GM23248 (cell line): ENCODE measurements around the gene WDR75. TPM values are rescaled to one million over a fixed set of nuclear protein-coding genes. Genes with fewer than 3 reads are reported as not detected.

Experiments used
- DNase-seq: peaks from one replicate; pipeline ENCODE4 v3.0.0-alpha.2; 2015
- H2AFZ ChIP-seq: fragments of 200-600 bp; sonication (generic); 2 replicates; pipeline ENCODE4 v1.6.1; 2016; ENCODE audit warnings: antibody characterized with exemption
- H3F3A ChIP-seq: fragments of 200-600 bp; sonication (generic); 2 replicates; pipeline ENCODE4 v1.6.1; 2016; ENCODE audit warnings: mild to moderate bottlenecking, antibody characterized with exemption, mixed run types; ENCODE audit not compliant: insufficient read depth
- H3K27ac ChIP-seq: fragments of 200-600 bp; sonication (generic); 2 replicates; pipeline ENCODE4 v1.5.1; 2016; ENCODE audit warnings: mild to moderate bottlenecking
- H3K27me3 ChIP-seq: fragments of 200-600 bp; sonication (generic); replicated peaks from 2 replicates; pipeline ENCODE4 v1.6.1; 2016; ENCODE audit warnings: mild to moderate bottlenecking; ENCODE audit not compliant: insufficient read depth
- H3K36me3 ChIP-seq: fragments of 200-600 bp; sonication (generic); 2 replicates; pipeline ENCODE4 v1.6.1; 2016; ENCODE audit warnings: low read depth, mild to moderate bottlenecking
- H3K4me1 ChIP-seq: fragments of 200-600 bp; sonication (generic); 2 replicates; pipeline ENCODE4 v1.6.1; 2016; ENCODE audit warnings: mild to moderate bottlenecking; ENCODE audit not compliant: insufficient read depth
- H3K4me2 ChIP-seq: fragments of 200-600 bp; sonication (generic); one replicate; pipeline ENCODE4 v1.6.1; 2016; ENCODE audit warnings: mild to moderate bottlenecking; ENCODE audit not compliant: unreplicated experiment
- H3K4me3 ChIP-seq: fragments of 200-600 bp; sonication (generic); 2 replicates; pipeline ENCODE4 v1.5.1; 2016; ENCODE audit warnings: mild to moderate bottlenecking
- H3K79me2 ChIP-seq: fragments of 200-600 bp; sonication (generic); 2 replicates; pipeline ENCODE4 v1.6.1; 2016; ENCODE audit warnings: mild to moderate bottlenecking; ENCODE audit not compliant: insufficient read depth
- H3K9ac ChIP-seq: fragments of 200-600 bp; sonication (generic); 2 replicates; pipeline ENCODE4 v1.6.1; 2016; ENCODE audit warnings: mild to moderate bottlenecking
- H3K9me2 ChIP-seq: fragments of 200-600 bp; sonication (generic); 2 replicates; pipeline ENCODE4 v1.6.1; 2016; ENCODE audit warnings: mixed run types, mild to moderate bottlenecking, moderate library complexity; ENCODE audit not compliant: insufficient read depth
- H3K9me3 ChIP-seq: fragments of 200-600 bp; sonication (generic); one replicate; pipeline ENCODE4 v1.6.1; 2017; ENCODE audit warnings: low read depth
- H4K20me1 ChIP-seq: fragments of 200-600 bp; sonication (generic); 2 replicates; pipeline ENCODE4 v1.6.0; 2016; ENCODE audit not compliant: insufficient read depth
- EZH2 ChIP-seq: fragments of 200-600 bp; sonication (generic); IDR thresholded peaks from 2 replicates; pipeline ENCODE4 v1.6.1; 2018; ENCODE audit warnings: antibody characterized with exemption, mild to moderate bottlenecking; ENCODE audit not compliant: insufficient read depth, poor library complexity, severe bottlenecking
- EZH2phosphoT487 ChIP-seq: fragments of 200-600 bp; sonication (generic); IDR thresholded peaks from 2 replicates; pipeline ENCODE4 v1.6.1; 2018; ENCODE audit warnings: antibody characterized with exemption, moderate library complexity, mild to moderate bottlenecking, low read depth; ENCODE audit not compliant: insufficient read depth
- WGBS, 2 experiments: methylation state at CpG; one replicate each; pipeline ENCODE4 v1.1.6; 2015 to 2017; ENCODE audit warnings: low lambda C conversion rate in 2 of 2, low coverage in 1 of 2; ENCODE audit errors: missing lambda C conversion rate in 2 of 2; 5-methylcytosine and 5-hydroxymethylcytosine counted together
- in situ Hi-C: fragments of 300-500 bp; cut with MboI; formaldehyde crosslinking; loops from 2 replicates; pipeline ENCODE4 v1.15.0; 2020
- polyA plus RNA-seq: library from polyadenylated mRNA; unstranded; fragments of >200 nt; fragmentation: Nextera tagmentation; extraction: Ambion mirVana; gene quantifications from 2 replicates; pipeline ENCODE4 v1.2.1, GENCODE V29; 2016
- total RNA-seq: library from RNA; depleted of rRNA; stranded (reverse); fragments of >200 nt; shearing (Covaris generic); gene quantifications from 2 replicates; pipeline ENCODE4 v1.2.3, GENCODE V29; 2014

Gene WDR75
- total and polyA plus RNA-seq, 2 experiments from 2014 or later: 25.8 to 44.1 TPM

GRCh38 chr2:189488008-189488310, 46.7 kb downstream of the WDR75 start:
- H3K79me2 ChIP-seq: no peaks in the 10 kb centered on the region
- 0% methylated on average over 1 of the region's 1 CpG for WGBS, 2 experiments
- no peak overlapping the region for H3K4me3 ChIP-seq
- in situ Hi-C loops: no loop called here
- H3K36me3 ChIP-seq: no peaks in the 10 kb centered on the region
- H3K4me1 ChIP-seq: no peaks in the 10 kb centered on the region; the same call in 1 of the 2 replicates
- H2AFZ ChIP-seq: no peak overlapping the region
- TF ChIP-seq EZH2phosphoT487 (no peak), EZH2 (no peak)
- H4K20me1 ChIP-seq: no peaks in the 10 kb centered on the region
- H3K9ac ChIP-seq: no peak overlapping the region
- peaks cover 9% of the 10 kb centered on the region; the same call in 1 of the 2 replicates for H3F3A ChIP-seq
- H3K27me3 ChIP-seq: no peaks in the 10 kb centered on the region
- no peak for DNase-seq
- H3K9me3 ChIP-seq: no peaks in the 10 kb centered on the region
- H3K9me2 ChIP-seq: no peaks in the 10 kb centered on the region
- no peak overlapping the region for H3K4me2 ChIP-seq
- no peak overlapping the region for H3K27ac ChIP-seq

DNA sequence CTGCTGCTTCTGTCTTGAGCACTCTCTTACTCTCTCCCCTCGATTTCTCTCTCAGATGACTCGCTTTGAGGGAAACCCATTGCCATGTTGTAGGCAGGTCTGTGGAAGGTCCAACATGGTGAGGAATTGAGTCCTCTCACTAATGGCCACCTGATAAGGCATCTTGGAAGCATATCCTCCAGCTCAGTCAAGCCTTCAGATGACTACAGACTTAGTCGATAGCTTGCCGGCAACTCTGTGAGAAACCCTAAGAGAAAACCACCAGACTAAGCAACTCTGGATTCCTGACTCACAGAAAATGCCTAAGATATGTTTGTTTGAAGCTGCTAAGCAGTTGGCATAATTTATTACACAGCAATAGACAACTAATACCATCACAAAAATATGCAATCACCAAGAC, 51.2 kb downstream of the WDR75 start:
- H3K79me2 ChIP-seq: no peaks in the 10 kb centered on the region
- 29 to 40% methylated on average over 4 of the region's 4 CpGs for WGBS, 2 experiments
- no peaks in the 10 kb centered on the region for H3K27me3 ChIP-seq
- H4K20me1 ChIP-seq: no peaks in the 10 kb centered on the region
- H3K4me1 ChIP-seq: no peaks in the 10 kb centered on the region; the same call in 1 of the 2 replicates
- H3F3A ChIP-seq: peaks cover 10% of the 10 kb centered on the region; the same call in 1 of the 2 replicates
- TF ChIP-seq EZH2phosphoT487 (no peak), EZH2 (no peak)
- peak; percentile 57 for DNase-seq
- in situ Hi-C loops: no loop called here
- no peaks in the 10 kb centered on the region for H3K36me3 ChIP-seq
- H3K27ac ChIP-seq: no peak overlapping the region
- no peak overlapping the region for H3K4me3 ChIP-seq
- no peak overlapping the region for H3K9ac ChIP-seq
- no peak overlapping the region for H3K4me2 ChIP-seq
- no peak overlapping the region for H2AFZ ChIP-seq
- H3K9me2 ChIP-seq: no peaks in the 10 kb centered on the region
- no peaks in the 10 kb centered on the region for H3K9me3 ChIP-seq

DNA sequence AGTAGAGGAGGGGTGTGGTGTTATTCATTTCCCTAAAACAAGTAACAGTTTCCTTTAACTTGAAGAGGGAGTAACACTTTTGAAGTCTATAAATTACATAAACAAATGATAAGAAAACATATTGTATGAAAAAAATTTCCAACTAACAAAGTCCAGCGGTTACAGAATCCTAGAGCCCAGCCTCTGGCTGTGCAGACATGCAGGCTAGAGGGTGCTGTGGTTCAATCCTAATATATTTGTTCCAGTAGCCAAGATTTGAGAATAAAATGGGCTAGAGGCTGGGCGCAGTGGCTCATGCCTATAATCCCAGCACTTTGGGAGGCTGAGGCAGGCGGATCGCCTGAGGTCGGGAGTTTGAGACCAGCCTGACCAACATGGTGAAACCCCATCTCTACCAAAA, 56.9 kb downstream of the WDR75 start:
- no peak for DNase-seq
- Histone ChIP-seq H3K4me1 (no peaks in the 10 kb centered on the region), H3K9me2 (no peaks in the 10 kb centered on the region), H3K27ac (no peak overlapping the region), H3K4me3 (no peak overlapping the region), H3K36me3 (no peaks in the 10 kb centered on the region), H3K4me2 (no peak overlapping the region), H2AFZ (no peak overlapping the region), H4K20me1 (no peaks in the 10 kb centered on the region), H3K79me2 (no peaks in the 10 kb centered on the region), H3K27me3 (no peaks in the 10 kb centered on the region), H3F3A (no peaks in the 10 kb centered on the region), H3K9ac (no peak overlapping the region), H3K9me3 (no peaks in the 10 kb centered on the region)
- WGBS, 2 experiments: 81 to 86% methylated on average over 5 of the region's 5 CpGs
- in situ Hi-C loops: no loop called here
- TF ChIP-seq EZH2: no peak
- TF ChIP-seq EZH2phosphoT487: no peak

DNA sequence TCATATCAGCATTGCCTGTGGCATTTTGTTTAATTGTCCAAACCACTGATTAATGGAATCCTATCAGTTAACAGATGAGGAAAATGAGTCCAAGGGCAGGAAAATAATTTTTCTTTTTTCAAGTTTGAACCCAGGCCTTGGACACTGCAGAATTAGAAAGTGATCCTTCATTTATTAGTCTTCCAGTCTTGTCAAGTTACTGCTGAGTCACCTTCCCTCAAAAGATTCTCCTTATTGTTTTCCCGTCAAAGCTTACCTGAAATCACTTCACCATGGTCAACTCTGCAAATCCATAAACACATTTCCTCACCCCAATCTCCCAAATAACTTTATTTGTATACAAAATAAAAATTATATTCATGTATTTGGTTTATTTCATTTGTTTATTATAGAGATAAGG, 57.9 kb downstream of the WDR75 start:
- Histone ChIP-seq H3K4me3 (no peak overlapping the region), H3F3A (no peaks in the 10 kb centered on the region), H3K4me1 (no peaks in the 10 kb centered on the region), H3K9me3 (no peaks in the 10 kb centered on the region), H3K27ac (no peak overlapping the region), H4K20me1 (no peaks in the 10 kb centered on the region), H3K4me2 (no peak overlapping the region), H3K9ac (no peak overlapping the region), H3K79me2 (no peaks in the 10 kb centered on the region), H3K36me3 (no peaks in the 10 kb centered on the region), H3K27me3 (no peaks in the 10 kb centered on the region), H3K9me2 (no peaks in the 10 kb centered on the region), H2AFZ (no peak overlapping the region)
- 87 to 96% methylated on average over 1 of the region's 1 CpG for WGBS, 2 experiments
- in situ Hi-C loops: no loop called here
- no peak for DNase-seq
- TF ChIP-seq EZH2phosphoT487 (no peak), EZH2 (no peak)
